Skeletal muscle tissue (tissue), 4 donors: ENCODE data around the gene AIG1. TPM values are rescaled to one million over a fixed set of nuclear protein-coding genes. Genes with fewer than 3 reads are reported as not detected.
"Not testable (repeated sequence)": the region's sequence is repeated elsewhere in the genome, so short reads cannot be mapped to it uniquely, and the experiment has no call there.

Source experiments
- H3K27ac ChIP-seq: one replicate; pipeline ENCODE4 v1.7.0; 2013; ENCODE audit warnings: mild to moderate bottlenecking, low read depth, low read length, inconsistent platforms
- H3K27me3 ChIP-seq, 3 donors: one replicate each; pipeline ENCODE4 v1.7.0; 2013; ENCODE audit warnings: low read length in 3 of 3; ENCODE audit not compliant: control insufficient read depth in 3 of 3, insufficient read depth in 3 of 3
- H3K36me3 ChIP-seq, 3 donors: one replicate each; pipeline ENCODE4 v1.7.0; 2013; ENCODE audit warnings: low read length in 3 of 3; ENCODE audit not compliant: control insufficient read depth in 3 of 3, insufficient read depth in 3 of 3
- H3K4me1 ChIP-seq, 3 donors: one replicate each; pipeline ENCODE4 v1.7.0; 2013; ENCODE audit warnings: low read length in 3 of 3, mild to moderate bottlenecking in 3 of 3; ENCODE audit not compliant: control insufficient read depth in 3 of 3, insufficient read depth in 3 of 3
- H3K4me3 ChIP-seq, 3 donors: one replicate each; pipeline ENCODE4 v1.7.0; 2013; ENCODE audit warnings: low read length in 3 of 3
- H3K9ac ChIP-seq, 3 donors: one replicate each; pipeline ENCODE4 v1.7.0; 2013; ENCODE audit warnings: low read length in 3 of 3, mild to moderate bottlenecking in 3 of 3, moderate library complexity in 2 of 3, low read depth in 1 of 3
- H3K9me3 ChIP-seq, 3 donors: one replicate each; pipeline ENCODE4 v1.7.0; 2013; ENCODE audit warnings: low read length in 3 of 3; ENCODE audit not compliant: control insufficient read depth in 3 of 3
- total RNA-seq: library from RNA; depleted of rRNA; stranded (reverse); fragments of >200 nt; gene quantifications from one replicate; pipeline ENCODE4 v1.2.3, GENCODE V29; 2014
- donor health status: Osteomylitis.

Gene AIG1
- total RNA-seq, 1 donor from 2014 or later = 31.3 TPM

DNA sequence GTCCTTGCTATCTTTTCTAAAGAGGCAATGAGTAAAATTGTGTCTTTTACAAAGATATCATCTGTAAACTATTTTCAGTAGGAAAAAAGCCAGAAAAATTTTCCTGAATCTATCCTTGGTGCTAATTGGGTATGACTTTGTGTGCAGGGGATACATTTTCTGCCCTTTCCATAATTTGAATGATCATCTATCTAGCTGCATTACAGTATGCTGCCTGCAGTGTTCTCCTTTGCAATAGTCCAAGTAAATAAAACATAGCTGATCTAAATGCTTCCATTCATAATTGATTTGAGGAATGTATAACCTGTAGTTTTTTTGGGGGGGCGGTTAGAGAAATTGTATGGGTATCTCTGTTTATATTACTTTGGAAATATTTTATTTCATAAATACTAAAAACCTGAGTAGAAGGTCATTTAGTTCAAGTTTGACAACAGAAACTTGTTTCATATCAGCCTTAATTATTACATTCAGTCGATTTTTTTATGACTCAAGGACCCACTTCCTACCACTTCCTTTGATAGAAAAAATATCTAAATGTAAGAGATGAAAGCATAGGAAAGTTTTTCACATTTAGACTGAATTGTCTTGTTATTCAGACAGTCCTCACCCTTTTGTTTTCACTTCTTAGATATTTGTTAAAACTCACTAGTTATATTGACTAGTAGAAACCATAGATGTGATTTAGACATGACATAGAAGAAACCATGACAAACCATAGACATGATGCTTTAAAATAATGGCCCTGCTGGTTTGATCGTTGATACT is 75.3 kb downstream of the AIG1 start:
- Histone ChIP-seq H3K27ac (no peak overlapping the region), H3K4me3 (no peak overlapping the region), H3K9ac (no peak overlapping the region), H3K27me3 (no peaks in the 10 kb centered on the region), H3K9me3 (no peaks in the 10 kb centered on the region), H3K4me1 (no peaks in the 10 kb centered on the region), H3K36me3 (peaks cover 0 to 10% (median 8%) of the 10 kb centered on the region in 3 donors)

GRCh38 chr6:143136647-143137046 is 76.0 kb downstream of the AIG1 start:
- H3K27me3 ChIP-seq = no peaks in the 10 kb centered on the region
- H3K4me3 ChIP-seq = no peak overlapping the region
- H3K27ac ChIP-seq = no peak overlapping the region
- H3K9me3 ChIP-seq = no peaks in the 10 kb centered on the region
- no peaks in the 10 kb centered on the region for H3K4me1 ChIP-seq
- no peak overlapping the region for H3K9ac ChIP-seq
- peaks cover 0 to 10% (median 5%) of the 10 kb centered on the region in 3 donors for H3K36me3 ChIP-seq

DNA sequence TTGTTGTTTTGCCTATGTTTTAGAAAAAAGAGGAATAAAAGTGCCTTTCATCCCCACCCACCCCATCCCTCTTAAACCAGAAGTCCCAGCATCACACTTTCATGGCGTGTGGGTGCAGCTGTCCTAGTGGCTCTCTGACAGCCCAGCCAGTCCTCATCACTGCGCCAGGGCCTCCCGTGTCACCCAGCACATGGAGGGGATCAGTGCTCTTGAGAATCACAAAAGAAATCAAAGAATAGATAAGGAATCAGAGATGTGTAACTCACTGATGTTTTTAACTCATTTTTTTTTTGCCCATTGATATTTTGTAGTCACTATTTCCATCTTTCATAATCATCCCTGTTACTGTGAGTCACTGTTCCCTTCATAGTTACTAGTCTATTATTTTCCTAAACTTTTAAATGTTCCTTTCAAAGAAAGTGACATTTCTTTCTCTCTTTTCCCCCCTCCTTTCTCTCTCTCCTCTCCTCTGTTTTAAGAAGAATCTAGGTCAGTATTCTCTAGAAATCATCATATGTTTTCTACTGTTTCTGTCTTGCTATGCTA is 78.6 kb downstream of the AIG1 start:
- Histone ChIP-seq H3K36me3 (peaks cover 0 to 10% (median 4%) of the 10 kb centered on the region in 3 donors), H3K9ac (no peak overlapping the region), H3K9me3 (no peaks in the 10 kb centered on the region)

GRCh38 chr6:143139884-143140283 is 79.2 kb downstream of the AIG1 start:
- not testable (repeated sequence) for H3K27ac ChIP-seq, H3K36me3 ChIP-seq, H3K27me3 ChIP-seq, H3K9me3 ChIP-seq, H3K4me1 ChIP-seq, H3K4me3 ChIP-seq, H3K9ac ChIP-seq

More for the DNA sequence above, 78.6 kb downstream of the AIG1 start:
- Histone ChIP-seq H3K27me3 (no peaks in the 10 kb centered on the region), H3K4me1 (no peaks in the 10 kb centered on the region), H3K27ac (no peak overlapping the region), H3K4me3 (no peak overlapping the region)

DNA sequence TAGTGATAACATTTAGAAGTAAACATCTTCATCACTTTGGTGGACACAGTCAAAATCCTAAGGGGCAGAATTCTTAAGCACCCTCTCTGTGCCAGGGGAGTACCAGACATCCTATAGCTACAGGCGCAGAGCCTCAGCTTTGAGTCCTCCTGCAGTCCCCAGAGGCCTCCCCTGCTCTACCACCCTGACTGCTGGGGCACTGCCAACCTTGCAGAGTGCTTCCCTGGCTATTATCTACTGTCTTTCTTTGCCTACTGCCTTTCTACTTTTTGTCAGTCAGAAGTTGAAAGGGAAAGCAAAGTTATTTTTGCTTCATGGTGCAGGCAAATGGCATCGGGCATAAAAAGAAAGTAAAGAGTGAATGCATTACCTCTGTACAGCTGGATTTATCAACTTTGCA is 80.1 kb downstream of the AIG1 start:
- Histone ChIP-seq H3K36me3 (peaks cover 0 to 10% (median 4%) of the 10 kb centered on the region in 3 donors), H3K4me1 (no peaks in the 10 kb centered on the region), H3K27me3 (no peaks in the 10 kb centered on the region), H3K9ac (no peak overlapping the region), H3K4me3 (no peak overlapping the region), H3K27ac (no peak overlapping the region), H3K9me3 (no peaks in the 10 kb centered on the region)

DNA sequence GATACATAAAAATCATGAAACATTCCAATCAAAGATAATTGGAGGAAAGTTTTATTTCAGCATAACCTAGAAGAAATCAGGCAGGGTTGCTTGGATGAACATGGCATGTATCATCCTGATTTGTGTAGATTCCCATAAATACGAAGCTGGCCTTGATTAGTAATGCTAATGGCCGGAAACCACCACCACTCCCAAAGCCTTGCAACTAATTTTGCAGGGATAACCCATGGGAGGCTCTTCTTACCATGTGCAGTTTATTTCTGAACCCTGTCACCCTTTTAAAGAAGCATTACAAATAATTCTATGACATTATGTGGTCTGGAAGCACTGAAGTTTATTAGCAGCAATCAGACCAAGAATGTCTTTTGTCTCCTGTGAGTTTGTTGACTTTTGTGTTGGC is 80.8 kb downstream of the AIG1 start:
- H3K36me3 ChIP-seq = peaks cover 0 to 10% (median 4%) of the 10 kb centered on the region in 3 donors
- no peak overlapping the region for H3K4me3 ChIP-seq
- H3K9ac ChIP-seq = no peak overlapping the region
- no peaks in the 10 kb centered on the region for H3K27me3 ChIP-seq
- H3K27ac ChIP-seq = no peak overlapping the region
- no peaks in the 10 kb centered on the region for H3K9me3 ChIP-seq
- no peaks in the 10 kb centered on the region for H3K4me1 ChIP-seq

DNA sequence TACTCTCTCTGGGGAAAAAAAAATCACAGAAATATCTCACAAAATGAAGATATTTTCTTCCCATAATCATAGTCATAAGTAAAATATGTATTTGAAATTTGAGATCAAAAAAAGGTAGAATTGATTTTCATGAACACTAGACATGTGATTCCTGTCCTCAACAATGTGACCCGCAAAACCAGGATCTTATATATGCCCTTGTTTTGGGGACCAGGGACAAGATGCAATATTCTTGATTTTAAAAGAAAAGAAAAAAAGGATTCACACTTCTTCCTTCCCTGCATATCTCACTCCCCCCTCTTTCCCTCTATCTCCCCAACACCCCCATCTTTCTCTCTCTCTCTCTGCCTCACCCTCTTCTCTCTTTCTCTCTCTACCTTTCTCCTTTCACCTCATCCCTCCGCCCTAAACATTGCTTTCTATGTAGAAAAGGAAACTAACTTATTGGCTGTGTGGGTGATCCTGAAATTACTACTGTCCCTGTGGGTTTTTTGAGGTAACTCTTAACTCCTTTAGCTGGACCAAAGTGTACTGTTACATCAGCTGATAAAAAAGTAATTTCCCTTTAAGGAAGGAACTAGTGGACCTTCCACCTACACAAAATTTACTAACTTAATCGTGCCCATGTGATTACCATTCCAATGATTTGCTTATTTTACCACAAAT is 85.6 kb downstream of the AIG1 start:
- Histone ChIP-seq H3K4me1 (no peaks in the 10 kb centered on the region), H3K27ac (no peak overlapping the region), H3K27me3 (no peaks in the 10 kb centered on the region), H3K9ac (no peak overlapping the region), H3K9me3 (no peaks in the 10 kb centered on the region), H3K36me3 (no peaks in the 10 kb centered on the region), H3K4me3 (no peak overlapping the region)

- no peaks in the 10 kb centered on the region for H3K4me1 ChIP-seq
- H3K4me3 ChIP-seq = no peak overlapping the region
- H3K9me3 ChIP-seq = no peaks in the 10 kb centered on the region
- H3K27ac ChIP-seq = no peak overlapping the region
- peaks cover 0 to 4% (median 0%) of the 10 kb centered on the region in 3 donors for H3K36me3 ChIP-seq
- H3K9ac ChIP-seq = no peak overlapping the region
- no peaks in the 10 kb centered on the region for H3K27me3 ChIP-seq
Observed at GRCh38 chr6:143149771-143150170, 89.1 kb downstream of the AIG1 start.

GRCh38 chr6:143150281-143150680 is 89.6 kb downstream of the AIG1 start:
- Histone ChIP-seq H3K9me3 (no peaks in the 10 kb centered on the region), H3K36me3 (peaks cover 0 to 4% (median 0%) of the 10 kb centered on the region in 3 donors), H3K27me3 (no peaks in the 10 kb centered on the region), H3K4me1 (no peaks in the 10 kb centered on the region), H3K9ac (no peak overlapping the region), H3K4me3 (no peak overlapping the region), H3K27ac (no peak overlapping the region)

- Histone ChIP-seq H3K27me3 (no peaks in the 10 kb centered on the region), H3K9ac (no peak overlapping the region), H3K9me3 (no peaks in the 10 kb centered on the region), H3K36me3 (peaks cover 0 to 4% (median 0%) of the 10 kb centered on the region in 3 donors), H3K4me1 (peaks cover 0 to 3% (median 1%) of the 10 kb centered on the region in 3 donors), H3K27ac (no peak overlapping the region), H3K4me3 (no peak overlapping the region)
Observed at GRCh38 chr6:143151381-143151780, 90.7 kb downstream of the AIG1 start.
